Endothelial cell of umbilical vein (primary cell): ENCODE results near the gene CAPN8. TPM values are rescaled to one million over a fixed set of nuclear protein-coding genes. Genes with fewer than 3 reads are reported as not detected.

Experiments
- BruUV-seq: library from RNA; stranded (reverse); fragments of 400-500 nt; replicated peaks from 2 replicates; lab custom pipeline; 2021; lab: Mats Ljungman, UMichigan
- CTCF ChIA-PET: fragments of 300-600, 350-600 bp; sonication (Branson Sonifier 250); formaldehyde crosslinking; loops from one replicate; lab custom pipeline; 2021; ENCODE audit warnings: antibody characterized with exemption, inconsistent platforms; lab: Charles Lee
- POLR2A ChIA-PET: fragments of 300-600, 350-600 bp; sonication (Branson Sonifier 250); formaldehyde crosslinking; loops from one replicate; lab custom pipeline; 2021; ENCODE audit warnings: antibody characterized with exemption, inconsistent platforms; lab: Charles Lee
- DNase-seq: peaks from one replicate; pipeline ENCODE4 v3.0.0-alpha.2; 2011; ENCODE audit warnings: low read depth, low spot score
- FAIRE-seq: peaks from 2 replicates; lab custom pipeline; 2011; peaks lifted over from hg19 to GRCh38; lab: Jason Lieb, UNC
- H2AFZ ChIP-seq: 2 replicates; pipeline ENCODE4 v1.6.0; 2012; ENCODE audit warnings: low read depth, low read length, control low read depth, inconsistent platforms
- H3K27ac ChIP-seq: 2 replicates; pipeline ENCODE4 v1.5.1; 2011; ENCODE audit warnings: low read depth, mild to moderate bottlenecking, control low read depth, low read length, moderate library complexity; ENCODE audit not compliant: insufficient read depth
- H3K27me3 ChIP-seq, 2 experiments: 2 replicates each; pipeline versions ENCODE4 v1.6.0 to v1.6.1; 2011; ENCODE audit warnings: low read length in 2 of 2, mixed read lengths in 1 of 2; ENCODE audit not compliant: control insufficient read depth in 2 of 2, insufficient read depth in 2 of 2
- H3K36me3 ChIP-seq, 2 experiments: 2 replicates in 1 of 2; 3 replicates in 1 of 2; pipeline ENCODE4 v1.5.1; 2011; ENCODE audit warnings: low read length in 2 of 2, mild to moderate bottlenecking in 1 of 2, moderate library complexity in 1 of 2; ENCODE audit not compliant: control insufficient read depth in 2 of 2, insufficient read depth in 2 of 2; ENCODE audit errors: extremely low read depth in 1 of 2
- H3K4me1 ChIP-seq: 3 replicates; pipeline ENCODE4 v1.5.1; 2011; ENCODE audit warnings: mild to moderate bottlenecking, low read length; ENCODE audit not compliant: control insufficient read depth, insufficient read depth; ENCODE audit errors: extremely low read depth
- H3K4me2 ChIP-seq: 2 replicates; pipeline ENCODE4 v1.6.1; 2011; ENCODE audit warnings: low read length, control low read depth, mixed read lengths; ENCODE audit not compliant: insufficient read depth
- H3K4me3 ChIP-seq, 3 experiments: fragments of 200-600 bp in 1 of 3; sonication (generic), shearing (Covaris generic) in 1 of 3; replicated peaks in 1 of 3; 2 replicates each; pipeline ENCODE4 v1.5.1; 2011 to 2016; ENCODE audit warnings: control low read depth in 3 of 3, low read length in 3 of 3, mild to moderate bottlenecking in 2 of 3, inconsistent platforms in 1 of 3, low read depth in 1 of 3, moderate library complexity in 1 of 3; ENCODE audit not compliant: insufficient read depth in 1 of 3
- H3K79me2 ChIP-seq: 2 replicates; pipeline ENCODE4 v1.6.0; 2012; ENCODE audit warnings: low read length, inconsistent platforms; ENCODE audit not compliant: control insufficient read depth, insufficient read depth
- H3K9ac ChIP-seq: replicated peaks from 2 replicates; pipeline ENCODE3; 2011; ENCODE audit warnings: low read length, control low read depth; ENCODE audit not compliant: insufficient read depth; ENCODE audit errors: extremely low read depth
- H3K9me1 ChIP-seq: replicated peaks from 3 replicates; pipeline ENCODE4 v1.6.0; 2011; ENCODE audit warnings: mild to moderate bottlenecking, low read length; ENCODE audit not compliant: control insufficient read depth, insufficient read depth; ENCODE audit errors: extremely low read depth
- H3K9me3 ChIP-seq: replicated peaks from 2 replicates; pipeline ENCODE4 v1.5.1; 2012; ENCODE audit warnings: low read length, inconsistent platforms; ENCODE audit not compliant: control insufficient read depth, insufficient read depth
- H4K20me1 ChIP-seq: replicated peaks from 2 replicates; pipeline ENCODE3; 2011; ENCODE audit warnings: mild to moderate bottlenecking, low read length; ENCODE audit not compliant: control insufficient read depth, insufficient read depth; ENCODE audit errors: extremely low read depth
- EZH2 ChIP-seq: IDR thresholded peaks from 2 replicates; pipeline ENCODE4 v1.6.1; 2012; ENCODE audit warnings: borderline replicate concordance, low read depth, mild to moderate bottlenecking, moderate library complexity, low read length, inconsistent platforms; ENCODE audit not compliant: severe bottlenecking
- FOS ChIP-seq: IDR thresholded peaks from 2 replicates; pipeline ENCODE4 v1.6.1; 2011; ENCODE audit warnings: mild to moderate bottlenecking, low read length, moderate library complexity, borderline replicate concordance; ENCODE audit not compliant: insufficient read depth
- GATA2 ChIP-seq: IDR thresholded peaks from 2 replicates; pipeline ENCODE4 v1.7.0; 2011; ENCODE audit warnings: low read depth, mild to moderate bottlenecking, moderate library complexity, mixed read lengths, low read length; ENCODE audit not compliant: insufficient read length, insufficient read depth
- JUN ChIP-seq: IDR thresholded peaks from 2 replicates; pipeline ENCODE4 v1.6.1; 2011; ENCODE audit warnings: borderline replicate concordance, low read depth; ENCODE audit not compliant: insufficient read length, insufficient read depth
- MAX ChIP-seq: IDR thresholded peaks from 2 replicates; pipeline ENCODE4 v1.6.1; 2011; ENCODE audit not compliant: insufficient read depth, insufficient read length
- MYC ChIP-seq: IDR thresholded peaks from one replicate; pipeline ENCODE4 v1.6.1; 2011; ENCODE audit warnings: mild to moderate bottlenecking, low read depth, low read length
- POLR2A ChIP-seq: IDR thresholded peaks from 2 replicates; pipeline ENCODE4 v1.6.1; 2012; ENCODE audit warnings: low read depth, mild to moderate bottlenecking, control low read depth, low read length
- POLR2AphosphoS5 ChIP-seq: IDR thresholded peaks from 2 replicates; pipeline ENCODE4 v1.6.1; 2012; ENCODE audit warnings: low read depth, mild to moderate bottlenecking, control low read depth, low read length, moderate library complexity; ENCODE audit not compliant: insufficient read depth
- dilution Hi-C: fragments of 300-500 bp; cut with MboI; formaldehyde crosslinking; loops from one replicate; pipeline ENCODE4 v1.15.0; 2019; ENCODE audit warnings: low sequenced_read_pairs; ENCODE audit not compliant: extremely low pct_ligation_motif_present
- intact Hi-C: fragments of 100-400 bp; cut with micrococcal nuclease; formaldehyde crosslinking; loops from one replicate; pipeline ENCODE4 v1.10.0; 2022
- polyA plus RNA-seq, 4 experiments: library from polyadenylated mRNA; depleted of rRNA in 3 of 4; stranded (reverse) in 3 of 4; unstranded in 1 of 4; fragments of >200 nt; gene quantifications; 2 replicates each; pipeline versions ENCODE4 v1.2.1 to v1.2.3, GENCODE V29; 2011 to 2012; ENCODE audit warnings: missing spikeins in 1 of 4
- total RNA-seq: library from RNA; stranded (reverse); gene quantifications from 2 replicates; pipeline ENCODE4 v1.2.3, GENCODE V29; 2021
- TF ChIP-seq, protein P1 (sequence below), 2 donors: IDR thresholded peaks; 1 replicate in 1 of 2; 2 replicates in 1 of 2; pipeline ENCODE4 v1.5.1; 2011; ENCODE audit warnings: low read length in 2 of 2, mild to moderate bottlenecking in 2 of 2, moderate library complexity in 2 of 2, control low read depth in 1 of 2, inconsistent platforms in 1 of 2, low read depth in 1 of 2; ENCODE audit not compliant: insufficient read depth in 1 of 2; ENCODE audit errors: extremely low read depth in 1 of 2

The CAPN8 gene
- total and polyA plus RNA-seq, 2 donors (not counting 3 experiments of a cell fraction or from before 2014, with no cell fraction given) = not detected

GRCh38 chr1:223520200-223520599 lies 145.3 kb downstream of the CAPN8 start:
- no TSS peak for BruUV-seq

More at GRCh38 chr1:223520200-223520599, 145.3 kb downstream of the CAPN8 start:
- H2AFZ ChIP-seq = no peak overlapping the region
- no peaks in the 10 kb centered on the region for H3K36me3 ChIP-seq
- H3K9ac ChIP-seq = no peak overlapping the region
- dilution Hi-C loops (no loop called here), intact Hi-C loops (no loop called here)
- TF ChIP-seq JUN (no peak), GATA2 (no peak), FOS (no peak), POLR2AphosphoS5 (no peak), POLR2A (no peak), EZH2 (no peak), MAX (no peak), MYC (no peak)
- TF ChIP-seq, protein P1, sequence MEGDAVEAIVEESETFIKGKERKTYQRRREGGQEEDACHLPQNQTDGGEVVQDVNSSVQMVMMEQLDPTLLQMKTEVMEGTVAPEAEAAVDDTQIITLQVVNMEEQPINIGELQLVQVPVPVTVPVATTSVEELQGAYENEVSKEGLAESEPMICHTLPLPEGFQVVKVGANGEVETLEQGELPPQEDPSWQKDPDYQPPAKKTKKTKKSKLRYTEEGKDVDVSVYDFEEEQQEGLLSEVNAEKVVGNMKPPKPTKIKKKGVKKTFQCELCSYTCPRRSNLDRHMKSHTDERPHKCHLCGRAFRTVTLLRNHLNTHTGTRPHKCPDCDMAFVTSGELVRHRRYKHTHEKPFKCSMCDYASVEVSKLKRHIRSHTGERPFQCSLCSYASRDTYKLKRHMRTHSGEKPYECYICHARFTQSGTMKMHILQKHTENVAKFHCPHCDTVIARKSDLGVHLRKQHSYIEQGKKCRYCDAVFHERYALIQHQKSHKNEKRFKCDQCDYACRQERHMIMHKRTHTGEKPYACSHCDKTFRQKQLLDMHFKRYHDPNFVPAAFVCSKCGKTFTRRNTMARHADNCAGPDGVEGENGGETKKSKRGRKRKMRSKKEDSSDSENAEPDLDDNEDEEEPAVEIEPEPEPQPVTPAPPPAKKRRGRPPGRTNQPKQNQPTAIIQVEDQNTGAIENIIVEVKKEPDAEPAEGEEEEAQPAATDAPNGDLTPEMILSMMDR (IDR thresholded peaks at IDR 0.05; ENCODE audit: extremely low read depth in 1 of 2, insufficient read depth in 1 of 2, low read depth in 1 of 2, low read length in 2 of 2) = no peak
- CTCF ChIA-PET = interaction anchor here (0.8 to 1.1 kb wide), 3 partner anchors 10 to 30 kb away, joined by 3 to 6 read pairs (median 4); no protein-coding TSS in a partner anchor
- POLR2A ChIA-PET = no interaction called here
- H3K79me2 ChIP-seq = no peaks in the 10 kb centered on the region
- H3K9me1 ChIP-seq = no peaks in the 10 kb centered on the region
- H3K27ac ChIP-seq = no peak overlapping the region
- no peaks in the 10 kb centered on the region for H3K27me3 ChIP-seq
- H3K9me3 ChIP-seq = no peaks in the 10 kb centered on the region
- H3K4me2 ChIP-seq = no peak overlapping the region
- no peak overlapping the region for H3K4me3 ChIP-seq
- no peaks in the 10 kb centered on the region for H4K20me1 ChIP-seq
- DNase-seq = no peak
- no peaks in the 10 kb centered on the region for H3K4me1 ChIP-seq
- no peak for FAIRE-seq
